OCI-LY1 (cell line): Measurements from ENCODE around the gene FCRL1.

Experiments used
- CTCF ChIP-seq: fragments of 200-600 bp; sonication (generic), shearing (Covaris generic); IDR thresholded peaks from 2 replicates; pipeline ENCODE4 v1.5.1; 2017; ENCODE audit warnings: mild to moderate bottlenecking, antibody characterized with exemption, low read length, moderate library complexity, mixed read lengths
- EZH2 ChIP-seq: fragments of 200-600 bp; sonication (generic), shearing (Covaris generic); IDR thresholded peaks from 2 replicates; pipeline ENCODE4 v1.8.0; 2017; ENCODE audit warnings: borderline replicate concordance, mixed run types, mild to moderate bottlenecking, antibody characterized with exemption, low read length, moderate library complexity, mixed read lengths

DNA sequence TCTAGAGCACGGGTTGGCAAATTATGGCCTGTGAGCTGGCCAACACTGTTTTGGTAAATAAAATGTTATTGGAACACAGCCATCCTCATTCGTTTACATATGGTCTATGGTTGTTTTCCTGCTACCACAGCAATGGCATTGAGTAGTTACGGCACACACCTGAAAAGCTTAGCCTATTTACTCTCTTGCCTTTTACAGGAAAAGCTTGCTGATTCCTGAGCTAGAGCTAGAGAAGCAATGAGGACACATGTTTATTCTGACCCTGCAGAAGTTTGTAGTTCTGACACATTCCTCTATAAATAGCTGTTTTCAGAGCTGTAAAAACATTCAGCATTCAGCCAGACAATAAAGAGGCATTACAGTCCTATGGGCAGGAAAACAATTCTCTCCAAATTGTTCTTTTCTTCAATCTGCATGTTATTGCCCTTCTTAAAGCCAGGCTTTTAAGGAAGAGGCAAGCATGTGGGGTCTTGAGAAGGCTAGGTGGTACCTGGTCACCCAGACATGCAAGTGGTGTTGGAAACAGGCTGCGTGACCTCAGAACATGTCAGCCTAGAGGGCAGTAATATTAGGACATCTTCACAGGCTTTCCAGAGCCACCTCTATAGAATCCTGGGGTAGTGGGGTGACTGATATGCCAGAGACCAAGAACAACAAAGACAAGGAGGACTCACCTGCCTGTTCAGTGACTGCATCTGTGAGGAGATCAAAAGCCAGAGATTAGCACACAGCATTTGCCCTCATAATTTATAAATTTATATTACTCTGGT, 44.6 kb downstream of the FCRL1 start:
- no peak for TF ChIP-seq CTCF
- no peak for TF ChIP-seq EZH2
